GM12878 (cell line): ENCODE results near the gene TRIM63. TPM values are rescaled to one million over a fixed set of nuclear protein-coding genes. Genes with fewer than 3 reads are reported as not detected.

Experiments used
- ATAC-seq: fragments of 200-7000 bp; cut with Tn5 transposase; 3 replicates; pipeline ENCODE4 v1.9.1; 2020; ENCODE audit warnings: mild to moderate bottlenecking, moderate library complexity
- BruUV-seq: library from RNA; stranded (reverse); fragments of 400-500 nt; replicated peaks from 2 replicates; lab custom pipeline; 2021; lab: Mats Ljungman, UMichigan
- CTCF ChIA-PET: fragments of 300-600 bp; sonication (Branson Sonifier 250); formaldehyde crosslinking; extraction: SDS; loops from one replicate; lab custom pipeline; 2021; ENCODE audit warnings: inconsistent platforms; lab: Yijun Ruan, JAX
- POLR2A ChIA-PET: fragments of 350-600 bp; formaldehyde crosslinking; extraction: SDS; loops from one replicate; lab custom pipeline; 2021; ENCODE audit warnings: inconsistent platforms; lab: Charles Lee
- RAD21 ChIA-PET: fragments of 300-600 bp; sonication (Branson Sonifier 250); formaldehyde crosslinking; loops from one replicate; lab custom pipeline; 2023; ENCODE audit warnings: antibody characterized with exemption; ENCODE audit not compliant: unreplicated experiment; lab: Charles Lee
- SMC1A ChIA-PET: fragments of 300-600 bp; sonication (Branson Sonifier 250); formaldehyde crosslinking; loops from one replicate; lab custom pipeline; 2023; ENCODE audit not compliant: unreplicated experiment, uncharacterized antibody; lab: Charles Lee
- DNase-seq: peaks from one replicate; pipeline ENCODE4 v3.0.0-alpha.2; 2011; ENCODE audit warnings: low read depth, low spot score
- FAIRE-seq: peaks from 3 replicates; lab custom pipeline; 2011; peaks lifted over from hg19 to GRCh38; lab: Jason Lieb, UNC
- H2AFZ ChIP-seq: 2 replicates; pipeline ENCODE4 v1.6.0; 2011; ENCODE audit warnings: low read depth, low read length, control low read depth; ENCODE audit not compliant: control insufficient read depth
- H3K27ac ChIP-seq: 2 replicates; pipeline ENCODE4 v1.5.1; 2011; ENCODE audit warnings: control low read depth; ENCODE audit not compliant: control insufficient read depth, insufficient read depth
- H3K27me3 ChIP-seq, 2 experiments: replicated peaks in 1 of 2; 2 replicates each; pipeline versions ENCODE4 v1.6.0 to v1.6.1; 2011; ENCODE audit warnings: low read length in 1 of 2; ENCODE audit not compliant: control insufficient read depth in 2 of 2, insufficient read depth in 2 of 2
- H3K36me3 ChIP-seq, 2 experiments: 2 replicates each; pipeline ENCODE4 v1.5.1; 2011; ENCODE audit warnings: low read length in 1 of 2; ENCODE audit not compliant: control insufficient read depth in 2 of 2, insufficient read depth in 2 of 2
- H3K4me1 ChIP-seq: 2 replicates; pipeline ENCODE4 v1.6.1; 2011; ENCODE audit warnings: mild to moderate bottlenecking, low read length, moderate library complexity, mixed read lengths; ENCODE audit not compliant: control insufficient read depth, insufficient read depth
- H3K4me2 ChIP-seq: 2 replicates; pipeline ENCODE4 v1.6.0; 2011; ENCODE audit warnings: control low read depth; ENCODE audit not compliant: control insufficient read depth, insufficient read depth
- H3K4me3 ChIP-seq: fragments of 200-600 bp; sonication (generic); 2 replicates; pipeline ENCODE4 v1.5.1; 2016
- H3K79me2 ChIP-seq: 2 replicates; pipeline ENCODE4 v1.6.0; 2011; ENCODE audit warnings: low read length; ENCODE audit not compliant: control insufficient read depth, insufficient read depth
- H3K9ac ChIP-seq: 2 replicates; pipeline ENCODE4 v1.8.0; 2011; ENCODE audit warnings: low read length, control low read depth, mixed read lengths; ENCODE audit not compliant: control insufficient read depth, insufficient read depth
- H3K9me3 ChIP-seq: replicated peaks from 3 replicates; pipeline ENCODE4 v1.5.1; 2011; ENCODE audit warnings: mild to moderate bottlenecking, low read length; ENCODE audit not compliant: control insufficient read depth, insufficient read depth
- H4K20me1 ChIP-seq: 2 replicates; pipeline ENCODE4 v1.6.0; 2011; ENCODE audit not compliant: control insufficient read depth, insufficient read depth
- BCL11A ChIP-seq: IDR thresholded peaks from 2 replicates; pipeline ENCODE4 v1.6.1; 2011; ENCODE audit warnings: low read depth, low read length
- JUND ChIP-seq: IDR thresholded peaks from 2 replicates; pipeline ENCODE4 v1.6.1; 2012; ENCODE audit warnings: low read depth, mild to moderate bottlenecking, low read length, improper control_type of control experiment, moderate library complexity
- MYB ChIP-seq: fragments of 150-350 bp; IDR thresholded peaks from 2 replicates; pipeline ENCODE4 v1.6.1; 2014; ENCODE audit warnings: mild to moderate bottlenecking, low read depth, low read length, borderline replicate concordance
- MYC ChIP-seq: IDR thresholded peaks from 2 replicates; pipeline ENCODE4 v1.6.1; 2011; ENCODE audit warnings: mild to moderate bottlenecking, low read length, moderate library complexity, inconsistent platforms; ENCODE audit not compliant: insufficient read depth, insufficient replicate concordance, insufficient read length, severe bottlenecking
- NR2F1 ChIP-seq: fragments of 450-650 bp; conservative IDR thresholded peaks from 2 replicates; pipeline ENCODE4 v1.6.1; 2017; ENCODE audit warnings: mild to moderate bottlenecking
- POLR2A ChIP-seq: IDR thresholded peaks from 2 replicates; pipeline ENCODE4 v1.6.1; 2011; ENCODE audit warnings: low read depth, mild to moderate bottlenecking, low read length
- POLR2AphosphoS5 ChIP-seq: IDR thresholded peaks from 2 replicates; pipeline ENCODE4 v1.6.1; 2011; ENCODE audit warnings: mild to moderate bottlenecking, low read length, inconsistent platforms
- RELA ChIP-seq: fragments of 450-650 bp; IDR thresholded peaks from 2 replicates; pipeline ENCODE4 v1.8.0; 2014; ENCODE audit warnings: borderline replicate concordance; ENCODE audit not compliant: partially characterized antibody
- SREBF1 ChIP-seq: IDR thresholded peaks from 2 replicates; pipeline ENCODE4 v1.6.1; 2012; ENCODE audit warnings: mild to moderate bottlenecking, low read length
- TAF1 ChIP-seq: IDR thresholded peaks from 2 replicates; pipeline ENCODE4 v1.6.1; 2011; ENCODE audit warnings: mild to moderate bottlenecking, low read depth, low read length, borderline replicate concordance
- TCF7 ChIP-seq: IDR thresholded peaks from 2 replicates; pipeline ENCODE4 v1.6.1; 2014; ENCODE audit warnings: antibody characterized with exemption, borderline replicate concordance
- ZZZ3 ChIP-seq: IDR thresholded peaks from 2 replicates; pipeline ENCODE4 v1.6.1; 2011; ENCODE audit warnings: low read depth; ENCODE audit not compliant: control insufficient read depth, insufficient read length
- WGBS: methylation state at CpG from one replicate; pipeline ENCODE4 v1.1.6; 2016; ENCODE audit warnings: low lambda C conversion rate; ENCODE audit not compliant: insufficient replicate concordance, insufficient coverage; ENCODE audit errors: missing lambda C conversion rate; 5-methylcytosine and 5-hydroxymethylcytosine counted together
- in situ Hi-C: fragments of 300-500 bp; cut with MboI; formaldehyde crosslinking; loops from 9 replicates; pipeline ENCODE4 v1.14.3; 2018; ENCODE audit warnings: mixed read lengths
- intact Hi-C: fragments of 100-400 bp; cut with micrococcal nuclease; formaldehyde crosslinking; loops from one replicate; pipeline ENCODE4 v1.14.2; 2022; ENCODE audit not compliant: unreplicated experiment
- polyA plus RNA-seq, 11 experiments: library from polyadenylated mRNA; depleted of rRNA in 4 of 11; unstranded in 6 of 11; stranded (reverse) in 5 of 11; fragments of >200 nt; fragmentation: Nextera tagmentation in 4 of 11; fragmentation: Illumina TruSeq in 1 of 11; extraction: Ambion mirVana in 4 of 11; extraction: Trizol in 1 of 11; gene quantifications; 1 replicate in 1 of 11; 2 replicates in 10 of 11; pipeline versions ENCODE4 v1.2.1 to v1.2.3, GENCODE V29; 2011 to 2016; ENCODE audit warnings: inconsistent platforms in 2 of 11, missing spikeins in 2 of 11, low read depth in 1 of 11
- total RNA-seq, 4 experiments: library from RNA; depleted of rRNA in 3 of 4; stranded (reverse); fragments of >200 nt in 3 of 4; fragmentation: Illumina TruSeq in 1 of 4; extraction: Trizol in 1 of 4; gene quantifications; 2 replicates each; pipeline versions ENCODE4 v1.2.1 to v1.2.3, GENCODE V29; 2013 to 2021
- TF ChIP-seq, protein P1 (sequence below): fragments of 450-650 bp; IDR thresholded peaks from 2 replicates; pipeline ENCODE4 v1.6.1; 2018; ENCODE audit warnings: mild to moderate bottlenecking, low read depth, moderate library complexity; ENCODE audit not compliant: partially characterized antibody
- TF ChIP-seq, protein P2 (sequence below): fragments of 150-350 bp; IDR thresholded peaks from 2 replicates; pipeline ENCODE4 v1.6.1; 2014; ENCODE audit warnings: mild to moderate bottlenecking, low read depth, low read length
- TF ChIP-seq, protein P3 (sequence below): fragments of 450-650 bp; IDR thresholded peaks from 2 replicates; pipeline ENCODE4 v1.6.1; 2016; ENCODE audit warnings: mild to moderate bottlenecking

Gene TRIM63
- total and polyA plus RNA-seq, 10 of the 15 experiments (the other 5 are each of a cell fraction or from before 2014, with no cell fraction given), result not detected

- CTCF ChIA-PET, result no interaction called here
- H3K27ac ChIP-seq, result no peak overlapping the region
- in situ Hi-C loops, result no loop called here
These were observed 8.2 kb upstream of the TRIM63 start for GRCh38 chr1:26075421-26076144.

More at GRCh38 chr1:26075421-26076144, 8.2 kb upstream of the TRIM63 start:
- no peak overlapping the region for H3K9ac ChIP-seq
- WGBS, result 12% methylated on average over 3 of the region's 3 CpGs
- no peak for TF ChIP-seq MYC
- no peak for TF ChIP-seq POLR2A
- no peak for TF ChIP-seq RELA
- TF ChIP-seq BCL11A, result no peak
- no peak for TF ChIP-seq ZZZ3
- no peak for TF ChIP-seq POLR2AphosphoS5
- TF ChIP-seq, protein P1, sequence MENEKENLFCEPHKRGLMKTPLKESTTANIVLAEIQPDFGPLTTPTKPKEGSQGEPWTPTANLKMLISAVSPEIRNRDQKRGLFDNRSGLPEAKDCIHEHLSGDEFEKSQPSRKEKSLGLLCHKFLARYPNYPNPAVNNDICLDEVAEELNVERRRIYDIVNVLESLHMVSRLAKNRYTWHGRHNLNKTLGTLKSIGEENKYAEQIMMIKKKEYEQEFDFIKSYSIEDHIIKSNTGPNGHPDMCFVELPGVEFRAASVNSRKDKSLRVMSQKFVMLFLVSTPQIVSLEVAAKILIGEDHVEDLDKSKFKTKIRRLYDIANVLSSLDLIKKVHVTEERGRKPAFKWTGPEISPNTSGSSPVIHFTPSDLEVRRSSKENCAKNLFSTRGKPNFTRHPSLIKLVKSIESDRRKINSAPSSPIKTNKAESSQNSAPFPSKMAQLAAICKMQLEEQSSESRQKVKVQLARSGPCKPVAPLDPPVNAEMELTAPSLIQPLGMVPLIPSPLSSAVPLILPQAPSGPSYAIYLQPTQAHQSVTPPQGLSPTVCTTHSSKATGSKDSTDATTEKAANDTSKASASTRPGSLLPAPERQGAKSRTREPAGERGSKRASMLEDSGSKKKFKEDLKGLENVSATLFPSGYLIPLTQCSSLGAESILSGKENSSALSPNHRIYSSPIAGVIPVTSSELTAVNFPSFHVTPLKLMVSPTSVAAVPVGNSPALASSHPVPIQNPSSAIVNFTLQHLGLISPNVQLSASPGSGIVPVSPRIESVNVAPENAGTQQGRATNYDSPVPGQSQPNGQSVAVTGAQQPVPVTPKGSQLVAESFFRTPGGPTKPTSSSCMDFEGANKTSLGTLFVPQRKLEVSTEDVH, result no peak
- TF ChIP-seq TAF1, result no peak
- TF ChIP-seq NR2F1, result no peak
- TF ChIP-seq, protein P2, sequence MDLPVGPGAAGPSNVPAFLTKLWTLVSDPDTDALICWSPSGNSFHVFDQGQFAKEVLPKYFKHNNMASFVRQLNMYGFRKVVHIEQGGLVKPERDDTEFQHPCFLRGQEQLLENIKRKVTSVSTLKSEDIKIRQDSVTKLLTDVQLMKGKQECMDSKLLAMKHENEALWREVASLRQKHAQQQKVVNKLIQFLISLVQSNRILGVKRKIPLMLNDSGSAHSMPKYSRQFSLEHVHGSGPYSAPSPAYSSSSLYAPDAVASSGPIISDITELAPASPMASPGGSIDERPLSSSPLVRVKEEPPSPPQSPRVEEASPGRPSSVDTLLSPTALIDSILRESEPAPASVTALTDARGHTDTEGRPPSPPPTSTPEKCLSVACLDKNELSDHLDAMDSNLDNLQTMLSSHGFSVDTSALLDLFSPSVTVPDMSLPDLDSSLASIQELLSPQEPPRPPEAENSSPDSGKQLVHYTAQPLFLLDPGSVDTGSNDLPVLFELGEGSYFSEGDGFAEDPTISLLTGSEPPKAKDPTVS, result no peak
- TF ChIP-seq, protein P3, sequence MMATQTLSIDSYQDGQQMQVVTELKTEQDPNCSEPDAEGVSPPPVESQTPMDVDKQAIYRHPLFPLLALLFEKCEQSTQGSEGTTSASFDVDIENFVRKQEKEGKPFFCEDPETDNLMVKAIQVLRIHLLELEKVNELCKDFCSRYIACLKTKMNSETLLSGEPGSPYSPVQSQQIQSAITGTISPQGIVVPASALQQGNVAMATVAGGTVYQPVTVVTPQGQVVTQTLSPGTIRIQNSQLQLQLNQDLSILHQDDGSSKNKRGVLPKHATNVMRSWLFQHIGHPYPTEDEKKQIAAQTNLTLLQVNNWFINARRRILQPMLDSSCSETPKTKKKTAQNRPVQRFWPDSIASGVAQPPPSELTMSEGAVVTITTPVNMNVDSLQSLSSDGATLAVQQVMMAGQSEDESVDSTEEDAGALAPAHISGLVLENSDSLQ, result no peak
- TF ChIP-seq SREBF1, result no peak
- TF ChIP-seq TCF7, result no peak
- TF ChIP-seq MYB, result no peak
- TF ChIP-seq JUND, result no peak
- no peaks in the 10 kb centered on the region; the same call in 1 of the 2 replicates for H4K20me1 ChIP-seq
- intact Hi-C loops, result no loop called here
- POLR2A ChIA-PET, result no interaction called here
- no peaks in the 10 kb centered on the region for H3K79me2 ChIP-seq
- SMC1A ChIA-PET, result no interaction called here
- H3K4me2 ChIP-seq, result no peak overlapping the region
- H2AFZ ChIP-seq, result no peak overlapping the region
- no peaks in the 10 kb centered on the region for H3K9me3 ChIP-seq
- H3K36me3 ChIP-seq, result no peaks in the 10 kb centered on the region
- BruUV-seq, result no TSS peak
- no peak overlapping the region for H3K4me3 ChIP-seq
- DNase-seq, result no peak
- RAD21 ChIA-PET, result no interaction called here
- H3K4me1 ChIP-seq, result no peaks in the 10 kb centered on the region
- FAIRE-seq, result no peak
- ATAC-seq, result no peak
- H3K27me3 ChIP-seq, result no peaks in the 10 kb centered on the region; a peak in 2 of 4 replicates
